DMS153 treated with DMSO at 0.1 percent for 48 hours (cell line): Measurements from ENCODE around the gene SV2A.
"Not testable (repeated sequence)": the region's sequence is repeated elsewhere in the genome, so short reads cannot be mapped to it uniquely, and the experiment has no call there.

Experiments used
- DNase-seq: peaks from one replicate; lab custom pipeline; 2025; ENCODE audit not compliant: unreplicated experiment; lab: John Stamatoyannopoulos, UW

The SV2A gene

DNA sequence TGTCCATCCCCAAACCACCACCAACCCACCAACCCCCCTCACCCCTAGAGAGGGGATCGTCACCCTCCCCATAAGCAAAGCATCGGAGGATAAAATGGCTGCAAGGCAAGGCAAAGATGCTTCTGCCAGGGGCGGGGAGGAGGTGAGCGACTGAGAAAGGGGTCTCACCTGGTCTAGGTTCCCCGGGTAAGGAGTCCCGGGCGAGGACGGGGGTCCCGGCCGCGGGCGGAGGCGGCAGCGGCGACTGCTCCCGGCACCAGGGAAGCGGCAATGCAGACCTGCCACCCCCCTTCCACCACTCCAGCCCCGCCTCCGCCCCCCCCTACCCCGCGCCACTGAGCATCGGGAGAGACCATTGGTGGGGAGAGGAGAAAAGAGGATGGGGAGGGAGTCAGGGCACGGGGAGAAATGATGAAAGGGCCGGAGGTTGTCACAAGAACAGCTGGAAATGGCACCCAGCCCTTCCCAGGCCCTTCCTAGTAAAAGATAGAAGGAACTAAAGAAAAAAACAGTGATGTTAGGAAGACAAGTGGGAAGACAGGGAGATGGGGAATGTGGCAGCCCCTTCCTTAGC, at the start of gene SV2A:
TSS of gene SV2A (minus strand) at position 274 of the 574 bp plus-strand sequence. CDS start 4,004 bp downstream, outside the sequence.
- DNase-seq, result peak; percentile 68

DNA sequence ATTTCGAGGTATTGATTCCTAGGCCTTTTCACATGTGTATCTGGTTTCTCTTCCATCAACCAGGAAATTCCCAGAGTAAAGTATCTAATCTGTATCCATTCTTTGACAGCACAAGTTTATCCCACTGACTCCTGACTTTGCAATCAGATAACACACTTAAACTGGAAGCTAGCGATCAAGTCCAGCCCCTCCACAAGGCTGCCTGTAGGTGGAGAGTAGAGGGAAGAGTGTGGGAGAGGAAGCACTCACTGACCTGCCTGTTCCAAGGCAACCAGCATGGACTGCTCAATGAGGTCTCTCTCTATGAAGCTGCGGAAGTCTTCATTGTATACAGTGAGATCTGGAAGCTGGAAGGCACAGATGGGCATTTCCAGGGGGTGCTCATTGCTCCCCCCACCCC, 49.4 kb upstream of the SV2A start:
- no peak for DNase-seq

- DNase-seq, result no peak
These were observed 48.8 kb upstream of the SV2A start for GRCh38 chr1:149966405-149966804.

GRCh38 chr1:149965440-149965839, 47.8 kb upstream of the SV2A start:
- no peak for DNase-seq

DNA sequence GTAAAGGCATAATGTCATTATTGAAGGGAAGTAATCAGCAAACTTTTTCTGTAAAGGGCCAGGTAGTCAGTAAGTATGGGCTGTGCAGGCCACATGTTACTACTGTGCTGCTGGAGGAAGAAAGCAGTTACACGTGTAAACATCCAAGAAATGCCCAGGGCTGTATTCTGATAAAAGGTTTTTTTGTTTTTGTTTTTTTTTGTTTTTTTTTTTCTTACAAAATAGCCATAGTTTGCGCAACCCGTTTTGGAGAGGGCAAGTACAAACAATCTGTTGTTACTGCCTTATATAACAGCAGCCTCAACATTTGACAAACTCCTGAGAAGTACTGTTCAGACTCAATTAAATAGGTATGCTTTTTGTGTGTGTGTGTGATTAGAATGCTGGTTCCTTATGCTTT, 45.7 kb upstream of the SV2A start:
- DNase-seq, result no peak

DNA sequence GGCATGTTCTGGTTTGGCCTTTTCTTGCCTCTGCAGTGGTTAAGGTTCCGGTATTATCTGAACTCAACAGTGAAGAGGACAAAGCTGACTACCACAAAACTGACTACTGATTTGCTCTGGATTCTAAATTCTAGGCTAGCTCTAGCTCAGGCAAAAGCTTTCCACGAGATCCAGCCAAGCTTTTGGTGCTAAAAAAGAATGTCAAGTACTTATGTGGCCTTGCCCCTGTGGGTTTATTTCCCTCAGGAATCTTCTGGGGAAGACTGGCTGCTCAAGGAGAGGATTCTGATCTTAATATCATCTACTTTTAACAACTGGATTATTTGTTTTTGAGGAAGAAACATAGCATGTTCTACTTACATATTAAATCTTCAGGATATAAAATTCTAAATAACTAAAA, 45.1 kb upstream of the SV2A start:
- no peak for DNase-seq

- DNase-seq, result peak; percentile 90
These were observed 44.5 kb upstream of the SV2A start for GRCh38 chr1:149962039-149962647.

- DNase-seq, result not testable (repeated sequence)
These were observed 39.9 kb upstream of the SV2A start for GRCh38 chr1:149957548-149957947.

DNA sequence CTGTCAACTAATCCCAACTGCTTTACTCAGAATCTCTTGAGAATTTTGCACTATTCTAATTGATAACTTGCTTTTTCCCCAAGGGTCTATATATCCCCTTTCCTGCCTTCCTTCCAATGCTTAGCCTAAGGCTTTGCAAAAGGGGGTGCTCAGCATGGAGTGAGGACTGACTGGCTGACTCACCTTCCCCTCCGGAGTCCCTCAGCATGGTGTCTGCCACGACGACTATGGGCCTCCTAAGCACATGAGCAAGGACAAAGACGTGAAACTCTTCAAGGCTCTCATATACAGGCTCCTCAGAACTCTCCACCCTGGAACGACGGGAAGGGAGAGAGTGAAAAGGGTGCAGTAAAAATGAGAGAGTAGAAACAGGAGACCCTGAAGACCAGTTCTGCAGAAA, 32.3 kb upstream of the SV2A start:
- DNase-seq, result no peak

- no peak for DNase-seq
These were observed 27.6 kb upstream of the SV2A start for GRCh38 chr1:149945206-149945605.

- no peak for DNase-seq
These were observed 25.2 kb upstream of the SV2A start for GRCh38 chr1:149942885-149943284.

GRCh38 chr1:149942207-149942606, 24.6 kb upstream of the SV2A start:
- DNase-seq, result no peak

- DNase-seq, result no peak
These were observed 22.8 kb upstream of the SV2A start for GRCh38 chr1:149940427-149940826.

DNA sequence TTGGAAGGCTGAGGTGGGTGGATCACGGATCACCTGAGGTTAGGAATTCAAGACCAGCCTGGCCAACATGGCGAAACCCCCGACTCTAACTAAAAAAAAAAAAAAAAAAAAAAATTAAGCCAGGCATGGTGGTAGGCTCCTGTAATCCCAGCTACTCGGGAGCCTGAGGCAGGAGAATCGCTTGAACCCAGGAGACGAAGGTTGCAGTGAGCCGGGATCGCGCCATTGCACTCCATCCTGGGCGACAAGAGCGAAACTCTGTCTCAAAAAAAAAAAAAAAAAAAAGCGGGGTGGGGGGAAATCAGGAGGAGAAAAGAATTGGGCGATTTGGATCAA, 21.0 kb upstream of the SV2A start:
- not testable (repeated sequence) for DNase-seq

GRCh38 chr1:149937759-149938158, 20.1 kb upstream of the SV2A start:
- no peak for DNase-seq

DNA sequence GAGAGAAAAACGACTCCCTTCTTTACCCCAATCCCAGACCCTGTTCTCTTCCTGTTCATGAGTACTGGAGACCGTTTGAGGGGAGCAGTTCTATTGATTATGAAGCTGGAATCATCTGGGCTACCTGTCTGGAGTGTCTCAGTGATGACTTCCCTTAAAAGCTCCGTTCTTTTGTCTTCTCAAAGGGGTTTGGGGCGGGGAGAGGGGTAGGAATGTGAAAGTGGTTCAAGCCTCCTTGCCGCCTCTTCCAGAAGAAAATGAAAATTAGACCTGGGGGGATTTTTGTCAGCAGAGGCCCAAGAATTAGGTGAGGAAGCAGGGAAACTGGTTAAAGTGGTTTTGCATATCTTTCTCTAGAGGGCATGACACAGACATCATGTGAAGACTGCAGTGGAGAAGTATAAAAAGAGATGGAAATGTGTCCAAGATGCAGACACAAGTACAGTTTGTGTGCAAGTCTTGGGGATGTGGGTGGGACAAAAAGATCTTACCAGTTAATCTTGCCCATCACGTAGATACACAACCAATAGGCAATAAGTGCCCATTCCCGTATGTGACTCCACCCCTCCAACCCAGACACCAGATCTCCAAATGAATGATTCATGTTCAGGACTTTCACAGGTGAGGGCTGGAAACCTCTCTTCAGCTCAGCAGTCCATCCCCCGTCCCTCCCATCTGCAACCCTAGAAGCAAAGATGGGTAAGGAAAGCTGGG, 19.5 kb upstream of the SV2A start:
- peak; percentile 28 for DNase-seq

- DNase-seq, result no peak
These were observed 18.7 kb upstream of the SV2A start, which contains the start of gene MTMR11 for GRCh38 chr1:149936170-149936991. Gene MTMR11 (minus strand): TSS chr1:149936879. CDS start chr1:149936647, 232 bp downstream.

DNA sequence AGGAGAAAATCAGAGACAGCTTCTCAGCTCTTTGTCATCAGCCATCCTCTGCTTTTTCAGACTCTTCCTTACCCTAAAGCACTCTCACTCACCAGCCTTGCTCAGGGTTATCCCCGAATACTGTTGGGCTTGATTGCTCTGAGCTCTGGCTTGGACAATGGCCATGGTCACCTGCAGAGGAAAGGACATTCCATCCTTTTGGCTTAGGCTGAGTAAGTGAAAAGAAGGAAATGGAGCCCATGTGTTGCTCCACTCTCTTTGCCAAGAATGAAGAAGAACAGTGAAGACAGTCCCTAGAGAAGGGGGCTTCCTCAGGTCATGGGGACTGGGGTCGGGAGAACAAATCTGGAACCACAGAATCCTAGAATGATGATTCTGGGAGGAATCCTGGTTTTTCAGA, 16.7 kb upstream of the SV2A start:
- no peak for DNase-seq

- no peak for DNase-seq
These were observed 15.6 kb upstream of the SV2A start for GRCh38 chr1:149933208-149933607.

DNA sequence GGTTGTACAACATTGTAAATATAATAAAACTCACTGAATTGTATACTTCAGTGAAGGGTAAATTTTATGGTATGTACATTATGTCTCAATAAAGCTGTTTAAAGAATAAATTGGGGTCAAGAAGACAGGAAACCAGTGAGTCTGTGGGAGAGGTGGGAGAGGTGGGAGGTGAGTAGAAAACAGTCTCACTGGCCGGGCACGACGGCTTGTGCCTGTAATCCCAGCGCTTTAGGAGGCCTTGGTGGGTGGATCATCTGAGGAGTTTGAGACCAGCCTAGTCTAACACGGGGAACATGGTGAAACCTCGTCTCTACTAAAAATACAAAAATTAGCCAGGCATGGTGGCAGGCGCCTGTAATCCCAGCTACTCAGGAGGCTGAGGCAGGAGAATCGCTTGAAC, 14.8 kb upstream of the SV2A start:
- DNase-seq, result no peak

- no peak for DNase-seq
These were observed 13.7 kb upstream of the SV2A start for GRCh38 chr1:149931212-149931790.
